ENCODE measurements around the gene CHD2. TPM values are rescaled to one million over a fixed set of nuclear protein-coding genes. Genes with fewer than 3 reads are reported as not detected.

The CHD2 gene
- polyA plus RNA-seq, 1 experiment, result 38.2 TPM

DNA sequence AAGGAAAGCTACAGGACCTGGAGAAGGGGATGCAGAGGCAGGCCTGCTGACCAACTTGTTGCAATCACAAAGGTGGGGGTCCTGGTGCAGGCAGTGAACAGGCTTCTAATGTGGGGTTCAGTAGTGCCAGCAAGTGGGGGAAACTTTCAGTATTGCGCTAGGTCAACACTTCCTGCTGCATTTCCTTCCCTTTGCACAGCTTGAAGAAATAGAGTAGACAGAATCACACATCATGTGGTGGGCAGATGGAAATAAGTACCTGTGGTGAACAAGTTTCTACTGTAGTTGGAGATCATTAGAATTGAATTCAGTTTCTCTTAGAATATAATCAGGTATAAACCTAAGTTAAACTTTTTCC, 125.5 kb downstream of the CHD2 start:
- Histone ChIP-seq H3K27me3 (ENCODE audit: control insufficient read depth, insufficient read depth, low read length) (no peaks in the 10 kb centered on the region), H3K36me3 (ENCODE audit: control insufficient read depth, insufficient read depth, low read length) (peaks cover 32% of the 10 kb centered on the region), H3K4me3 (ENCODE audit: low read depth, low read length) (no peak overlapping the region)
- ChIA-PET CTCF (interaction anchor here (1.0 to 1.2 kb wide), 4 partner anchors 13 to 1299 kb away, joined by 3 to 5 read pairs (median 4); no protein-coding TSS in a partner anchor), POLR2A (no interaction called here)
- TF ChIP-seq, protein P1, sequence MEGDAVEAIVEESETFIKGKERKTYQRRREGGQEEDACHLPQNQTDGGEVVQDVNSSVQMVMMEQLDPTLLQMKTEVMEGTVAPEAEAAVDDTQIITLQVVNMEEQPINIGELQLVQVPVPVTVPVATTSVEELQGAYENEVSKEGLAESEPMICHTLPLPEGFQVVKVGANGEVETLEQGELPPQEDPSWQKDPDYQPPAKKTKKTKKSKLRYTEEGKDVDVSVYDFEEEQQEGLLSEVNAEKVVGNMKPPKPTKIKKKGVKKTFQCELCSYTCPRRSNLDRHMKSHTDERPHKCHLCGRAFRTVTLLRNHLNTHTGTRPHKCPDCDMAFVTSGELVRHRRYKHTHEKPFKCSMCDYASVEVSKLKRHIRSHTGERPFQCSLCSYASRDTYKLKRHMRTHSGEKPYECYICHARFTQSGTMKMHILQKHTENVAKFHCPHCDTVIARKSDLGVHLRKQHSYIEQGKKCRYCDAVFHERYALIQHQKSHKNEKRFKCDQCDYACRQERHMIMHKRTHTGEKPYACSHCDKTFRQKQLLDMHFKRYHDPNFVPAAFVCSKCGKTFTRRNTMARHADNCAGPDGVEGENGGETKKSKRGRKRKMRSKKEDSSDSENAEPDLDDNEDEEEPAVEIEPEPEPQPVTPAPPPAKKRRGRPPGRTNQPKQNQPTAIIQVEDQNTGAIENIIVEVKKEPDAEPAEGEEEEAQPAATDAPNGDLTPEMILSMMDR (IDR thresholded peaks at IDR 0.05; ENCODE audit: insufficient read depth, low read depth, low read length), result no peak
- no peak for DNase-seq (ENCODE audit: low read depth)

DNA sequence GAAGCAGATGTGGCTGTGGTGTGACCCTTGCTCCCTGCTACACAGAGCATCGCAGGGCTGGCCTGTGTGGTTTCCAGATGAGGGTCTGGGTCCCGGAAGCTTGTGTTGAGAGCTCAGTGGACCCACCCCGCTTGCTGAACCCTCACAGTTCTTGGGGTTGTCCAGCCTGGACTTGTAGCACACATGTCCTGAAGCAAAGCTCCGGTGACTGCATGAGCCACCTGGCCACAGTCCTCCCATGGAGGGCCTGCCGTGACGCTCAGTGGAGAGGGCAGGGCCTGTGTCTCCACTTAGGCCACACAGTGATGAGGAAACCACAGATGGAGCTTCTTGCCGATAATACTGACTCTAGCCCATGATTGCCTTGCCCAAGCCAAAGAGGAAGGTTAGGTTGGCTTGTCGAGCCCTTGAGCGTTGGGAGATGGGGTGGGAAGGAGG, 126.3 kb downstream of the CHD2 start:
- no peak overlapping the region for H3K4me3 ChIP-seq (ENCODE audit: low read depth, low read length)
- H3K36me3 ChIP-seq (ENCODE audit: control insufficient read depth, insufficient read depth, low read length), result peaks cover 29% of the 10 kb centered on the region
- no peaks in the 10 kb centered on the region for H3K27me3 ChIP-seq (ENCODE audit: control insufficient read depth, insufficient read depth, low read length)
- TF ChIP-seq, protein P1 (IDR thresholded peaks at IDR 0.05; ENCODE audit: insufficient read depth, low read depth, low read length), result no peak
- POLR2A ChIA-PET, result no interaction called here
- no peak for DNase-seq (ENCODE audit: low read depth)
- CTCF ChIA-PET, result interaction anchor here (1.1 to 1.2 kb wide), 2 partner anchors 229 to 1093 kb away, joined by 4 to 5 read pairs; no protein-coding TSS in a partner anchor

DNA sequence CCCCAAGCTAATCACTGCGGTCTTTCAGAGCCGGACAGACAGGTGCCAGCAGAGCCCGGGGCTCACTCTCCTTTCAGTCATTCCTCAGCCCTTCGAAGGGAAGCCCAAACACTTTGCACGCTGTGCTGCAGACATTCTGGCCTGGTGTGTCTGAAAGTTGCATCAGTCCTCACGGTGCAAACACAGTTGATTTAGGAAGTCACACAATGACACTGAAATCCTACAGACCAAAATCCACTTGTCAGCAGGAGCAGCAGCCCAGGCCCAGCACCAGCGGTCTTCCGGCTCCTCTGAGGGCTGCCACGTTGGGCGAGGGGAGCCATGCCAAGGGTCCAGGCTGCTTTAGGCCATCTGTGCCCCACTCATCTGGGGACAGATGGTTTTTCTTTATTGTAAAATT, 127.3 kb downstream of the CHD2 start:
- DNase-seq (ENCODE audit: low read depth), result no peak
- Histone ChIP-seq H3K27me3 (ENCODE audit: control insufficient read depth, insufficient read depth, low read length) (no peaks in the 10 kb centered on the region), H3K4me3 (ENCODE audit: low read depth, low read length) (no peak overlapping the region), H3K36me3 (ENCODE audit: control insufficient read depth, insufficient read depth, low read length) (peaks cover 27% of the 10 kb centered on the region)
- TF ChIP-seq, protein P1 (IDR thresholded peaks at IDR 0.05; ENCODE audit: insufficient read depth, low read depth, low read length), result no peak
- POLR2A ChIA-PET, result no interaction called here
- CTCF ChIA-PET, result interaction anchor here (1.4 to 6.3 kb wide), 2 partner anchors 230 to 1092 kb away, joined by 5 to 74 read pairs; no protein-coding TSS in a partner anchor

DNA sequence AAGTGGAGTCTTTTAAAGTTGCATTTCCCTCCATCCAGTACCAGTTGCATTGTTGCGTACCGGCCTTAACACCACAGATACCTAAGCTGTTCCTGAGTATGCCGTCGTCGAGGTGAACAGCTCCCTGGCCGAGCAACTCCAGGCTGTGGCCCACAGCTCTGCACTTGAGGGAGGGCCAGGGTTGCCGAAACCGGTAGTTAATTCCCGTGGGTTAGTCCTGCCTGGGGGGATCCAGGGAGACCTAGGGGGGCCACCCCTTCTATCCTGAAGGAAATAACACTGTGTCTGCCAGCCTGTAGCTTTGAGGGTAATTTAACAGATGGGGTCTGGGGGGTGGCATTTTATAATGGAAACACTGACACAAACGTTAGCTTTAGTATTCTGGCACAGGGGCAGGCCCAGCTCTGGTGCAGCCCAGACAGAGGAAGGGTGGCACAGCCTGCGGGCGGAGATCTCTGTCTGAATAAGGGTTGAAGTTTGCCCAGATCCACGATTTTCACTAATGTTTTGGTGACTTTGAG, 128.0 kb downstream of the CHD2 start:
- no peak for DNase-seq (ENCODE audit: low read depth)
- POLR2A ChIA-PET, result interaction anchor here (0.6 kb wide), 1 partner anchor 44 kb away, joined by 4 read pairs; no protein-coding TSS in a partner anchor
- TF ChIP-seq, protein P1 (IDR thresholded peaks at IDR 0.05; ENCODE audit: insufficient read depth, low read depth, low read length), result no peak
- H3K4me3 ChIP-seq (ENCODE audit: low read depth, low read length), result no peak overlapping the region
- CTCF ChIA-PET, result interaction anchor here (0.5 to 6.3 kb wide), 11 partner anchors 9 to 1107 kb away, joined by 3 to 74 read pairs (median 4); no protein-coding TSS in a partner anchor
- no peaks in the 10 kb centered on the region for H3K27me3 ChIP-seq (ENCODE audit: control insufficient read depth, insufficient read depth, low read length)
- peaks cover 25% of the 10 kb centered on the region for H3K36me3 ChIP-seq (ENCODE audit: control insufficient read depth, insufficient read depth, low read length)

DNA sequence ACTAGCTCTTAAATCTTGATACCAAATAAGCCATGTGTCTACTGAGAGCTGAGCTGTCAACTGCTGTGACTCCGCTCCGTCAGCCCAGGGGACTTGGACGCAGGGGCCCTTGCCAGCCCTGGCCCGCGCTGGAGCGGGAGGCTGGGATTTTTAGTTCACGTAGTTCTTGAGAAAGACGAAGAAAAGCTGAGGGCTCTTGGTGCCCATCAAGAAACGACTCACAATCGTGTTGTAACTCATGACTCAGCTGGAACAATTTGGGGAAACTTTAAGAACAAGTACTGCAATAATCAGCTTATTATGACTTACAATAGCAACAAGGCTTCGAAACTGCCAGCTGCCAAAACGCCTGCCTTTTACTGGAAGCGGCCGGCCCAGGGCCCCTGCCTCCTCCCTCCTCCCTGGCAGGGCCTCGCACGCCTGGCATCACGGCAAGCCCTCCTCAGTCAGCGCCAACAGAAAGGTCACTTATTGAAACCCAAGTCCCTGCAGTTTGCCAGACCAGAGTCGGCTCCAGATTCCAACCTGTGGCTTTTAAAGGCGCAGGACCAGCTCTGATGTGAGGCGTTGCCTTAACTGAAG, 128.6 kb downstream of the CHD2 start:
- no peaks in the 10 kb centered on the region for H3K27me3 ChIP-seq (ENCODE audit: control insufficient read depth, insufficient read depth, low read length)
- TF ChIP-seq, protein P1 (IDR thresholded peaks at IDR 0.05; ENCODE audit: insufficient read depth, low read depth, low read length), result no peak
- peak; percentile 62 for DNase-seq (ENCODE audit: low read depth)
- no peak overlapping the region for H3K4me3 ChIP-seq (ENCODE audit: low read depth, low read length)
- POLR2A ChIA-PET, result interaction anchor here (0.6 kb wide), 2 partner anchors 44 to 1177 kb away, joined by 4 to 5 read pairs; no protein-coding TSS in a partner anchor
- peaks cover 25% of the 10 kb centered on the region for H3K36me3 ChIP-seq (ENCODE audit: control insufficient read depth, insufficient read depth, low read length)
- CTCF ChIA-PET, result interaction anchor here (1.1 to 6.3 kb wide), 10 partner anchors 8 to 1295 kb away, joined by 3 to 74 read pairs (median 6); no protein-coding TSS in a partner anchor

Measured in BJ (cell line).